ENCODE measurements around the gene F10.

Gene F10

GRCh38 chr13:113080901-113081521 lies 41.6 kb upstream of the F10 start:
- Mint-ChIP-seq H3K4me3 (no peak overlapping the region), H3K4me1 (no peaks in the 10 kb centered on the region), H3K36me3 (ENCODE audit: low read depth) (peaks cover 7% of the 10 kb centered on the region), H3K9me3 (no peaks in the 10 kb centered on the region), H3K27ac (no peak overlapping the region), H3K27me3 (ENCODE audit: low read depth, poor library complexity) (peaks cover 5% of the 10 kb centered on the region)
- TF ChIP-seq, protein P1, sequence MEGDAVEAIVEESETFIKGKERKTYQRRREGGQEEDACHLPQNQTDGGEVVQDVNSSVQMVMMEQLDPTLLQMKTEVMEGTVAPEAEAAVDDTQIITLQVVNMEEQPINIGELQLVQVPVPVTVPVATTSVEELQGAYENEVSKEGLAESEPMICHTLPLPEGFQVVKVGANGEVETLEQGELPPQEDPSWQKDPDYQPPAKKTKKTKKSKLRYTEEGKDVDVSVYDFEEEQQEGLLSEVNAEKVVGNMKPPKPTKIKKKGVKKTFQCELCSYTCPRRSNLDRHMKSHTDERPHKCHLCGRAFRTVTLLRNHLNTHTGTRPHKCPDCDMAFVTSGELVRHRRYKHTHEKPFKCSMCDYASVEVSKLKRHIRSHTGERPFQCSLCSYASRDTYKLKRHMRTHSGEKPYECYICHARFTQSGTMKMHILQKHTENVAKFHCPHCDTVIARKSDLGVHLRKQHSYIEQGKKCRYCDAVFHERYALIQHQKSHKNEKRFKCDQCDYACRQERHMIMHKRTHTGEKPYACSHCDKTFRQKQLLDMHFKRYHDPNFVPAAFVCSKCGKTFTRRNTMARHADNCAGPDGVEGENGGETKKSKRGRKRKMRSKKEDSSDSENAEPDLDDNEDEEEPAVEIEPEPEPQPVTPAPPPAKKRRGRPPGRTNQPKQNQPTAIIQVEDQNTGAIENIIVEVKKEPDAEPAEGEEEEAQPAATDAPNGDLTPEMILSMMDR (IDR thresholded peaks at IDR 0.05) = no peak
- DNase-seq = no peak

GRCh38 chr13:113082198-113083021 lies 40.2 kb upstream of the F10 start:
- Mint-ChIP-seq H3K36me3 (ENCODE audit: low read depth) (peaks cover 4% of the 10 kb centered on the region), H3K27ac (no peak overlapping the region), H3K27me3 (ENCODE audit: low read depth, poor library complexity) (peaks cover 6% of the 10 kb centered on the region), H3K4me1 (peaks cover 6% of the 10 kb centered on the region), H3K9me3 (no peaks in the 10 kb centered on the region), H3K4me3 (no peak overlapping the region)
- TF ChIP-seq, protein P1 (IDR thresholded peaks at IDR 0.05) = no peak
- DNase-seq = no peak

- Mint-ChIP-seq H3K9me3 (no peaks in the 10 kb centered on the region), H3K4me3 (no peak overlapping the region)
- TF ChIP-seq, protein P1 (IDR thresholded peaks at IDR 0.05) = no peak
Measured at GRCh38 chr13:113083022-113083373, 39.6 kb upstream of the F10 start.

DNA sequence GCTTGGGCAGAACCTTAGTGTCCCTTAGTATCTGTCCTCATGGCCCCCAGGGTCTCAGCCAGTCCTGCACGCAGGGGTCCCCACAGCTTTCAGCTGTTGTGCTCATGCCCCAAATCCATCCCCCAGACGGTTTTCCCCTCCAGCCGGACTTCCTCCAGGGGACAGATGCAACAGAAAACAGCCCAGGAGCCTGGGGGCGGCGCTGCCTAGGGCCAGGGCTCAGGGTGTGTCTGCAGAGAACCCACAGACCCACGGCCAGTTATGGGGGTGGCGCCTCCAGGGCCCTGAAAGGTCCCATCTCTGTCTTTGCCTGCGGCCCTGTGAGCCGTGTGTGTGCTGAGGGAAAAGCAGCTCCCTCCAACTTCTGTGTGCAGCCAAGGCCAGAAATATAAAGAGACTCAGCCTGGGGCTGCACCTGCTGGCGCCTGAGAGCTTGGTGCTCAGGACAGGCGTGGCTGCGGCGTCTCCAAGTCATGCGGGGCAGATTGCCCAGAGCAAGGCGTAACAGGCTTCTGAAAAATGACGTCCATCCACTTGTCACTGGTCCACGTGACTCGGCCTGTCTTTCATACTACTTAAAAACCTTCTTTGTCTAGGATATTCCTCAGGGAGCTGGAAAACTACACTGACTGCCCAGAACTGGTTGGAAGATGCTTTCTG lies 39.1 kb upstream of the F10 start:
- no peak for DNase-seq
- TF ChIP-seq, protein P1 (IDR thresholded peaks at IDR 0.05) = no peak
- Mint-ChIP-seq H3K27ac (no peak overlapping the region), H3K27me3 (ENCODE audit: low read depth, poor library complexity) (peaks cover 9% of the 10 kb centered on the region), H3K9me3 (no peaks in the 10 kb centered on the region), H3K4me1 (peaks cover 6% of the 10 kb centered on the region), H3K4me3 (no peak overlapping the region), H3K36me3 (ENCODE audit: low read depth) (no peaks in the 10 kb centered on the region)

More at GRCh38 chr13:113083022-113083373, 39.6 kb upstream of the F10 start:
- Mint-ChIP-seq H3K4me1 (peaks cover 6% of the 10 kb centered on the region), H3K27me3 (ENCODE audit: low read depth, poor library complexity) (peaks cover 9% of the 10 kb centered on the region), H3K27ac (no peak overlapping the region), H3K36me3 (ENCODE audit: low read depth) (no peaks in the 10 kb centered on the region)
- no peak for DNase-seq

GRCh38 chr13:113084094-113084942 lies 38.3 kb upstream of the F10 start:
- H3K36me3 Mint-ChIP-seq (ENCODE audit: low read depth) = peaks cover 5% of the 10 kb centered on the region
- peaks cover 12% of the 10 kb centered on the region for H3K27me3 Mint-ChIP-seq (ENCODE audit: low read depth, poor library complexity)
- no peak for DNase-seq
- TF ChIP-seq, protein P1 (IDR thresholded peaks at IDR 0.05) = no peak
- H3K9me3 Mint-ChIP-seq = no peaks in the 10 kb centered on the region
- no peak overlapping the region for H3K27ac Mint-ChIP-seq
- peaks cover 13% of the 10 kb centered on the region for H3K4me1 Mint-ChIP-seq
- H3K4me3 Mint-ChIP-seq = no peak overlapping the region

Measured in nephron progenitor cell (in vitro differentiated cells).